HT-29 (cell line): ENCODE measurements around the gene C10orf105. TPM values are rescaled to one million over a fixed set of nuclear protein-coding genes. Genes with fewer than 3 reads are reported as not detected.

ENCODE experiments used
- DNase-seq: peaks from one replicate; pipeline ENCODE4 v3.0.0-alpha.2; 2015; ENCODE audit warnings: low spot score
- total RNA-seq: library from RNA; depleted of rRNA; stranded (reverse); fragments of >200 nt; shearing (Covaris generic); gene quantifications from 2 replicates; pipeline ENCODE4 v1.2.3, GENCODE V29; 2014; rRNA removed

The C10orf105 gene, protein sequence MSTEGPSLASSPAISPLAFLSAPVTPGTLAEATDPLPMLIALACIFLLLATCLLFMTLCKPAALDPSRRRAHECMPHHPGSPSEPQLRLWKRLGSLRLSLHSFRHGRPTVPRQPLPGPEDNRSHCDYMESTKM
- 0.20 TPM in 1 of 2 replicates, not detected in the other for total RNA-seq

DNA sequence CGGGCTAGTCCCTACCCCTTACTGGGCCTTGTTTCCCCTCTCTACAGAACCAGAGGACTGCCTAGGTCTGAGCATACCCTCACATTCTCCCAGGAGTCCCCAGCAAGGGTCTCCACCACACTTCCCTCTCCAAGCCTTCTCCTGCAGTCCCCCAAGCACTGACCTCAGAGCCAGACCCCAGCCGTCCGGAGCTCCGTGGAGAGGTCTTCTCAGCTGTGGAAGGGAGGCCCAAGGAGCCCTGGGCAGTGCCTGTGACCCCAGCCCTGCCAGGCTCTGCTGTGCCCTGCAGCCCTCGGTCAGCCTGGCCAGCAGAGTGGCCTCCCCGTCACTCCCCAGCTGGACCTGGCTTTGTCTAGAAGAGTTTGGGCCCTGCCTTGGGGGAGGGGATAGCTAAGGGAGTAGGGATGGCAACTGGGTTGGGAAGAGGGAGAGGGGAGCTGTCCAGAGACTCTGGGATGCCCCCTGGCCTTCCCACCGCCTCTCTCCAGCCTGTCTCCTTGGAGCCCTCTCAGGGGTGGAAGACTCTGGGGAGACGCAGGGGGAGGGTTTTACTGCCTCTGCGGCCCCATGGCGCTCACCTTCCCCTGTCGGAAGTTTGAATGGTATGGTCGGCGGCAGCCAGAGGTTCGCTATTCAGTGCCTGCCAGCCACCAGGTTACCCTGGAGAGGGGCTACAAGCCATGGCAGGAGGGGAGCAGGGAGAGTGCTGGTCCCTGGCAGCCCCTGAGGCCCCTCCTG lies at the start of gene C10orf105:
Gene C10orf105 (minus strand): TSS at position 315 of the 738 bp plus-strand sequence. CDS start 3,441 bp downstream, outside the sequence.
- DNase-seq: no peak

DNA sequence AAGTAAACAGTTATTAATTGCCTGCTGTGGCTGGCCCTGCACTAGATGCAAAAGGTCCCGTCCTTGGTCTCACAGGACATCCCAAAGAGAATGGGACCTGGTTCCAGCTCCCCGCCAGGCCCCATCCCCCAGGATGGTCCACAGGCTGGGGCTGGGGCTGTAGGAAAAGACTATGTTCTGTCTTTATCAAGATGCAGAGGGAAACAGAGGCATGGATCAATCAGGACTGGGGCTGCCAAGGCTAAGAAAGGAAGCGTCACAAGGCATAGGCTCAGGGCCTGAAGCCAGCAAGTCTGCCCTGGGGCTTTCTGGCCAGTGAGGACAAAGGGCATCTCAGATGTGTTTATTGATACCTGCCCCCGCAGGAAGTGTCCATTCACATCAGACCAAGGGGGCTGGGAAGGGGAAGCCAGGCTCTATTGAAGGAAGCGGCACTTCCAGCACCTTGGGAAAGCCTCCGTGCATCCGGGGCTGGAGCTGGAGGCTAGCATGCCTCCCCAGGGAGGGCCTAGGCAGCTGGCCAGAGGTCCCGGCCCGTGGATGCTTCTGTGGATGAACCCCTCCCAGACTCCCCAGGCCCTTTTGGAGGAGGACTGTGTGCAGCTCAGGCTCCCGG lies 48.0 kb upstream of the C10orf105 start:
- DNase-seq: peak; percentile 70

DNA sequence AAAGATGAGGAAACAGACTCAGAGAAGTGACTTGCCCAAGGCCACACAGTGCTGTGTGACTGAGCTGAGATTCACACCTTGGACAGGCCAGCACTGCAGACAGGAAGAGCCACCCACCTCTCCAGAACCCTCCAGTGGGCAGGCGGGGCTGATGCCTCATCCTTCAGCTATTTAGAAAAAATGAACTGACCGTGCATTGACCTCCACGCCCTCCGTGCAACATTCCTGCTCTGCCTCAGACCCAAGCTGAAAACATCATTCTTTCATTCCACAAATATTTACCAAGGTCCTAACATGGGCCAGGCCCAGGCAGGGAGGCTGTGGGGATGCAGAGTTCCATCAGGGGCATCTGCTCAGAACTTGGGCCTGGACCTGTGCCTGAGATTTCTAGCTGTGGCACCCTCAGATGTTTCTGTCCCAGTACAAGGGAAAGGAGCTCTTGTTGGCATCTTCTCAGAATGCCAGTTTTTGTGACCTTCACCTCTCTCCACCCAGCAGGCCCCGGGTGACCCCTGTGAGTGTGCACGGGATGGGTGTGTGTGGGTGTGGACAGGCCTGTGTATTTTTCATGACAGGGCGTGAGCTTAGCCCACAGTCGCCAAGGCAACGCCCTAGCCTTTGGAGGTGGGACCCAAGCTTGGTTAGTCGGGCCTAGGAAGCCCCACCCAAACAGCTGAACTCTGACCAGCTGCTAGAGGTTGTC lies 47.3 kb upstream of the C10orf105 start:
- peak; percentile 96 for DNase-seq

DNA sequence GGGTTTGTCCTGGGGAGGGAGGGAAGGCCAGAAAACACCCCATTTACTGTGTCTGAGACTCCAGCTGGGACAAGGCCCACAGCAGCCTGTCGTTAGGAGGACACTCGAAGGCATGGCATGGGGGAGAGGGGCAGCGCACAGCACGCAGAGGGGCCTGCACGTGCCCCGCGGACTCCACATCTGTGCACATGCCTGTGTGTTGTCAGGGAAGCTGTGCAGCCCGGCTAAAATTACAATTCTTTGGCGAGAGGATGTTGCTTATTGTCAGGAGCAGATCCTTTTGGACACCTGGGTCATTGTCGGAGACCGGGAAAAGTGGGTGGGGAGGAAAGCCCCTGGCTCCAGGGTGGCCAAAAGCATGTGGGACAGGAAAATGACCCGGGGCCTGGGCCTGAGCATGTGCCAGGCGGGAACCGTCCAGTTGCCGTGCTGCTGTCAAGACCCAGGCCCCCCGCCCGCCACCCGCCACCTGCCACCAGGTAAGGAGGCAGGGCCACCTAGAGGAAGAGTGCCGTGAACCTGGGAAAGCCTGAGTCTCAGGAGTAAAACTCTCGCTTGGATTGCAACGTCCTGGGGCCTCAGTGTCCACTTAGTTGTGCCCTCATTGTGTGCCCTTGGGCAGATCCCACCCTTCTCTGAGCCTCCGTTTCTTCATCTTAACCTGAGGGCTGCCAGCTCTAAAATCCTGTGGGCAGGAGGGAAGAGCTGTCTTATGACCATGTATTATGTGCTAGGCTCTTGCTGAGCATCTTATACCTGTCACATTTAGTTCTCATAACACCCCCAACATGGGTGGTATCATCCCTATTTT lies 46.5 kb upstream of the C10orf105 start:
- no peak for DNase-seq

DNA sequence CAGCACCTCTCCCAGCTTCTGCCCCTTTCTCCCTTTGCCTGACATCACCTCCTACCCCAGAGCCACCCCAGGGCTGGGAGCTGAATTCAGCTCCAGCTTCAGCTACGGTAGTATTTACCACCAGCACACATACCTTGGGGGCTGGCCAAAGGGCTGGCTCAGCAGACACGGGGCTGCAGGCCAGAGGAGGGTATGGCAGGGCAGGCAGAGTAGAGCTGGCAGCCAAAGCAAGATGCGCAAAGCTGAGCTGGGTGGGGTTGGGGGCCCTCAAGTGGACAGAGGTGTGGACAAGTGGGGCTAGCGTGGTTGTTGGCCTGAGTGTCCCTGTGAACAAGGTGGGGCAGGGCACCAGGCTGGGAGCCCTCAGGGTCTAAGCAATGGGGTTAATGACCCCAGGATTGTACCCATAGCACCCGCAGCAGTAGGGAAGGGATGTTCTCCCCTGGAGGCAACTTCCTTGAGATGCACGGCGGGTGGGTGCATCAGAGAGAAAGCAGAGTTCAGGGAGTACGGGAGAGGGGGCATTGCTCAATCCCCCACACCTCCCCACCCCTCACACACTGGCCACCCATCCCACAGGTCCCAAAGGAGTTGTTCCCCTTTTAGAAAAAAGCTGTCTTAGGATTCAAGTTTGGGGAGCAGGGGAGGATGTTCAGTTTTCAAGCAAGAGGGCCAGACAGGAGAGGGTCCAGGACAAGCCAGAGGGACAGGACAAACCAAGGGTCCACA lies 45.8 kb upstream of the C10orf105 start:
- DNase-seq: no peak

DNA sequence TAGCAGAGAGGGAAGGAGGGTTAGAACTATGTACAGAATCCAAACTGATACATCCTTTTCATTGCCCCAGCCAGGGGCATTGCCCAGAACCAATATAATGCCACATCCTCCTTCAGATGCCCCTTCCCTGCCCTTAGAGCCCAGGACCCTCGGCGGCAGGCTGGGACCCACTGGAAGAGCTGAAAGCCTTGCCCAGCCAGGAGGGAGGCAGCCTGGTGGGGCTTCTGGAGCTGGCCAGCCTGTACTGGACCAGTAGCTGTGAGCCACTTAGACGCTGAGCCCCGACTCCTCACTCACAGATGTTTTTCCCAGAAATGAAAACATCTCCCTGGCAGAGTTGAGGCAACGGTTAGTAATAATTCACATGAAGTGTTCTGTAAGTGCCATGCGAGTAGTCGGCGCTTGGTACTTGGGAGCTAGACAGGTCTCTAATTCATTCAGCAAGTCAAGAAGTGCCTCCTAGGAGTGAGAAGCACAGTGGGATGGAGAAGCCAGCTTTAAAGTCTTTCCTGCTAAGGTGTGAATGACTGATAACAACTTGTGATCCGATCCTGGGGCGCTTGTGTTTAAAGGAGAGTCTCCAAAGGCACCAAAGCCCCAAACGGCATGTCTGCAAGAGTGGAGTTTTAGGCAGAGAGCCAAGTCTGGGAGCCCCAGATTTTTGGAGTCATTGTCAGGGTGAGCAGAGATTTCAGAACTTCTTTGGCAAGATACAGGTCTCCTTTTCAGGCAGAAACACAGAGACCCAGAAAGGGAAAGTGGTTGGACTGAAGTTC lies 44.0 kb upstream of the C10orf105 start:
- no peak for DNase-seq

DNA sequence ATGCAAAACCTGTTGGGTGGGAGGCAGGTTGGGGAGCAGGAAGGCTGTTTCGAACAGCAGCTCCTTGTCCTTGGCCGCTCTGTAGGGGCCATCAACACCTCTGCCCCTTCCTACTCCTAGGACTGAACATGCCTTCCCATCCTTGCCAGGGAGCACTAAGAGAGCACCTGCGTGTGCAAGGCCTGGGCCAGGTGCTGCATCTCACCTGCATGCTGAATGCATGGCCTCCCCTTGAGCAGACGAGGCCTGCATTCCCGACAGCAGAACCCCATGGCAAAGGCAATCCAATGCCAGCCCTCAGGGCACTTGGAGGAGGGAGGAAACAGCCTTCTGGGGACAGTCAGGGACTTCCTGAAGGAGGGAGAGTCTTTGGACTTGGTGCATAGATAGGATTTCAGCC lies 42.7 kb upstream of the C10orf105 start:
- DNase-seq: no peak

DNA sequence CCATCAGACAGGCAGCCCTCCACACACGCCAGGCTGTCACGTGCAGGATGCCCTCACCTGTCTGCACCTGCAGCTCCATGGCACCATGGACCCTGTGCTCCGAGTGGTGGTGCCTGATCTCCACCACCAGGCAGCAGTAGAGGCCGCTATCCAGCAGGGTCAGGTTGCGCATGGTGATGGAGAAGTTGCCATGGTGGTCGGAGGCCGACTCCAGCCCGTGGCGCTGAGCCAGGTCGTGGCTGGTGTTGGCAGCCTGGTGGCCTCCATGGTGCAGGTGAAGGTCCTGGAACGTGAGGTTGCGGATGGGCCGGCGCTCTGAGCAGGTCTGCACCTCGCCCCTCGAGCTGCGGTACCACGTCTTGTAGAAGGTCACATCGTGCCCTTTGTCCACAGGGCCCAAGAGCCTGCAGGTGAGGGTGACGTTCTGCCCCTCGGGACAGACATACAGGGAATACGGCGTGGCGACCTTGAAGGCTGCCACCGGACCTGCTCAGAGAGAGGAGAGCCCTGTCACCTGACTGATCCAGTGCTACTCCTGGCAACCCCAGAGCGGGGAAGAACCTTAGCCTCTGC lies 42.0 kb upstream of the C10orf105 start:
- no peak for DNase-seq

DNA sequence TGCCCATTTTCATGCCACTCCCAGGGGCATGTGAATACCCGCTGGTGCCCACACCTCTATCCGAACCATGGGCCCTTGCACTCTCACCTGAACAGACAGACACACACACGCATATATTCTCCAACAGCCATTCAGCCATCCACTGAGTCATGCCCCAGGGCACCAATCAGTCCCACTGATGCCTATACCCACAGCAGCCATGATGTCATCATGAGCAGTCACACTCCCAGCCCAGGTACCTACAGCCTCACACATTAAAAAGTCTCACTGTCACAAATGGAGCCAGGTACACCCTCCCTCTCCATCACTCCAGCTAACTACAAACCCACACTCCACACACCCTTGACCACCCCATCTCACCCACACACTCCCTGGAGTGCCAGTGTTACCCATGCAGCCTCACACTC lies 41.5 kb upstream of the C10orf105 start:
- DNase-seq: no peak

DNA sequence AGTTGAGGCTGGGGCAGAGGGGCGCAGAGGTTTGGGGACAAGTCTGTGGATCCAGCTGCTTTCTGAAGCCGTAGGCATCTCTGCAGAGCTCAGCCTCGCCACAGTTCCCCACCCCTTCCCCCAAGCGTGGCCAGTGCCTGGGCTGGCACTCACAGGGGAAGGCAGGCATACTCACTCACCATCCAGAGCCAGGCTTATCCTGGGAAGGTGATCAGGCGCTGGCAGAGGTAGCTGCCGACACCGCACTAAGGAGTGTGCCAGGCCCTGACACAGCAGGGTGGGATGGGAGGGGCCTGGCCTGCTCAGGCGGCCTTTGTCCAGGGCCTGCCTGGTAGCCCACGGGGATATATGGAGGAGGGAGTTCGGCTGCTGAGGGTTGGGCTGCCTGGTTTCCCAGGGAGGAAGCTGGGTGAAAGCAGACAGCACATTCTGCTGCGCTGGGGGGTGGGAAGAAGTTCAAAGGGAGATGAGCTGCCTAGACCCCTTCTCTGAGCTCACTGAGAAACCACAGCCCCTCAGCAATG lies 37.9 kb upstream of the C10orf105 start:
- DNase-seq: no peak

DNA sequence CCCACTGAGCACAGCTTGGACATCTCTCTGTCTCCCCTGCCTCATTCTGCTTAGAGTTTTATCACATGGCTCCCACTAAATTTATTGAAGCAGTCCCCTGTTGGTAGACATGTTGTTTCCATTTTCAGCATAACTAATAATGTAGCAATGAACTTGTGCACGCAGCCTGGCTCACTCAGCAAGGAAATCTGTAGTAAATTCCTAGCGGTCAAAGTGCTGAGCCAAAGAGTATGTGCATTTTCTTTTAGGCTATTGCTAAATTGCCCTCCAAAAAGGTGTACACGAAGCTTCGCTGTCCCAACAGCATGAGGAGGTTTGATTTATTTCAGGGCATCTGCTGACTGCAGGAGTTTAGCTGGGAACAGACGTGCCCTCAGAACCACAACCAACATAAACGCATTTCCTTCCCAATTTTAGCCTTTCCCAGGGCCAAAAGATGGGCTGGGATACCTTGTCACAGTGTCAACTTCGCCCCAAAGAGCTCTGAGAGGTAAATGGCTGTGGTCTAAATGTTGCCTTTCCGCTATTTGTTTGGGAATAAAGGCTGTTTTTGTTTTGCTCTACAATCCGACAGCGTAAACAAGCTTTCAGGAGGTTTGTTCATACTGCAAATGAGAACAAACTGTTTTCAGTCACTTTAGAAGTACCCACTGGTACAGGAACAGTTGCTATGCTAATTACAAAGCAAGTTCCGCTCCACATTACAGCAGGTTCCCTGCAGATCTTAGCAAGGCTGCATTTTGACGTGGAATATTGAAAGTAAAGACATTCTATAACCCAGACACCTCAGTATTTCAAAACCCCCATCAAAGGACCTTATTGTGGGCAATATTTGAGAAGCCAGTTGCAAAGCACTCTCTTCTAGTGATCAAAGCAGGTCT lies 37.0 kb upstream of the C10orf105 start:
- no peak for DNase-seq

DNA sequence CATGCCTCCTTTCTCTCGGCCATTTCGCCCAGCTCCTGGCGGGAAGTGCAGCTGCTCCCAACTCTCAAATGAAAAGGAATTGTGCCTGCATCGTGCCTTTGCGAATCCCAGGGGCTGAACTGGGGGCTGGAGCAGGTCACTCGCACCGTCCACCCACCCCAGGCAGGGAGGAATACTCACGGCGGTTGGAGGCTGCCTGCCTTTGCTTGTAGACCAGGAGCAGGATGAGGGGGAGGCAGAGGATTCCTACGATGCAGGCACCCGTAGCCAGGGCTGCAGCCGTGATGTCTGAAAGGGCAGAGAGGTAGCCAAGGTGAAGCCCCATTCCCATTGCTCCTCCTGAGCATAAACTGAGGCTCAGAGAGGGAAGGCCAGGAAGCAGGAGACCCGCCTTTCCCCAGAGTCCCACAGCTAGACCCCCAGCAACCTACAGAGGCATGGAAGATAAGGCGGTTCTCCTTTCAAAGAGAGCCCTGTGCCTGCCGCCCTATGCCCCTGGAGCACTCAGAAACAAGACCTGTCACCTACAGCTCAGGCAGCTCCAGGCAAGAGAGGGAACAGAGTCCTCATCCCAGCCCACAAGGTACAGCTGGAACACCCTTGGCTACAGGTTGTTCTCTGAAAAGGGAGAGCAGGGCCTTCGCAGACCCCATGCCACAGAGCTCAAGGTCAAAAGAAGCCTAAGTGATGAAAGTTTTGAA lies 35.8 kb upstream of the C10orf105 start:
- DNase-seq: no peak

DNA sequence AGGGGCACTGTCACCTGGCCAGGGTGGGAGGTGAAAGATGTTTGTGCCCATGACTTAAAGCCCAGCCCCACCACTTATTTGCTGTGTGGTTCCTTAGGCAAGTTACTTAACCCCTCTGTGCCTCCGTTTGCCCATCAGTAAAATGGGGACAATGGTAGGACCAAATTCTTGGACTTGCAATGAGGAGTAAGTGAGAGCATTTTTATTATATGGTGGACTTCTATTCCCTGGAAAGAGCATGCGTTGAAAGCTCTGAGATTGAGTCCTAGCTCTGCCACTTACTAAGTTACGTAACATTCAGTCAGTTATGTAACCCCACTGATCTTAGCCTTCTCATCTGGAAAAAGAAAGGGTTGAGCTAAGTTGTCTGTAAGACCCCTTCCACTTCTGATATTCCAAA lies 35.0 kb upstream of the C10orf105 start:
- no peak for DNase-seq

DNA sequence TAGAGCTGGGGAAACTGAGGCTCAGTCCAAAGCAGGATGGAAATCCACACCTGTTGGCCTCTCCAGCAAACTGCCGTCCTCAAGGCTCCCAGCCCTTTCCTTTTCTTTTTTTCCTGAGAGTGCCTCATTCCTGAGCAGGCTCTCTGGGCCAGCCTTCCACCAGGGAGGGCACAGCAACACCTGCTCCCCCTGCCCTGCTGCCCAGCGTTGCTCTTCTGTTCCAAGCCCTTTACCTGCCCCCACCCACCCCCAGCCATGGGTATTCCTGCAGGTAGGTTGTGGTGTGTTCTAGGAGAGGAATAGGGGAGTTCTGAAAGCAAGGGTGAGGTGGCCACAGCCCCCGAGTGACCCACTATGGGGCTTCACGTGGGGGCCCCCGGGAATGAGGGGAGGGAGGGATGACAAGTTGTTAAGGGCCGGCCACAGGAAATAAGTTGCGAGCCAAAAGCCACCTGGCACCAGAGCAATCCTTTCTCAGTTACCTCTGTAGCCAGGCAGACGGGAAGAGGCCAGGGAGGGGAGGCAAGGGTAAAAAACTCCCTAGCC lies 34.5 kb upstream of the C10orf105 start:
- DNase-seq: no peak

DNA sequence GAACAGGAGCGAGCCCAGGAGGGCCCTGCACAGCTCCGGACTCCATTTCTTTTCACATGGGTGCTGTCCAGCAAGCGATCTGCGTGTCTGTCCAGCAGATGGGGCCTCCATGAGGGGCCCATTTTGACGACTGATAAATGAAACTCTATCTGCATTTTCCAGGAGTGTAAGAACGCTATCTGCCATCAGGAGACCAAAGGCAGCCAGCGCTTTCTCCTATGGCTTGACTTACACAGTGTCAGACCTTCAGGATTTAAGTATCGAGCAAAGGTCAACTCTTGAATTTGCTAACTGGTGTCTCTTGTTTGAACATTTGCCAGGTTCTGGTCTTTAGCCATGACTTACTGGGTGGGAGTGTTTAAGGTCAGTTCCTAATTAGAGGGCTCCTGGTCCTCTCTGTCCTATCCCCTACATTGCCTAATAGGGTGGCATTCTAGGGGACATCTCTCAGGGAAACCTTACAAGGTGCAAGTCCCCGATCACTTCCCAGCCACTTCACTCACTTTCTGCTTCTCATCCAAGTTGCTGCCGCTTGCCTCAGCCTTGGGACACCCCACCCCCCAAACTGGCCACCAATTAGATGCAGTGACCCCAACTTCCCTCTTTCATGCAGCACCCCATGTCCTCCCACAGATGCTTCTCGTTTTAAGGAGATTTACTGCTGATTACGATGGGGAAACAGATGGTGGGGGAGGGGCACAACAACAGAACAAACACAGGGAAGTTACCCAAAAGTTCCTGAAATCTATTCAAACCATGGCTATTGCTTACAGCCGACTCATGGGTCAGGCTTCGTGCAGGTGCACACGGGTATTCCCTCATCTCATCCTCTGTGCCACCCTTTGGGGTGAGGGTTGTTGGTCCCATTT lies 33.7 kb upstream of the C10orf105 start:
- DNase-seq: peak; percentile 34

DNA sequence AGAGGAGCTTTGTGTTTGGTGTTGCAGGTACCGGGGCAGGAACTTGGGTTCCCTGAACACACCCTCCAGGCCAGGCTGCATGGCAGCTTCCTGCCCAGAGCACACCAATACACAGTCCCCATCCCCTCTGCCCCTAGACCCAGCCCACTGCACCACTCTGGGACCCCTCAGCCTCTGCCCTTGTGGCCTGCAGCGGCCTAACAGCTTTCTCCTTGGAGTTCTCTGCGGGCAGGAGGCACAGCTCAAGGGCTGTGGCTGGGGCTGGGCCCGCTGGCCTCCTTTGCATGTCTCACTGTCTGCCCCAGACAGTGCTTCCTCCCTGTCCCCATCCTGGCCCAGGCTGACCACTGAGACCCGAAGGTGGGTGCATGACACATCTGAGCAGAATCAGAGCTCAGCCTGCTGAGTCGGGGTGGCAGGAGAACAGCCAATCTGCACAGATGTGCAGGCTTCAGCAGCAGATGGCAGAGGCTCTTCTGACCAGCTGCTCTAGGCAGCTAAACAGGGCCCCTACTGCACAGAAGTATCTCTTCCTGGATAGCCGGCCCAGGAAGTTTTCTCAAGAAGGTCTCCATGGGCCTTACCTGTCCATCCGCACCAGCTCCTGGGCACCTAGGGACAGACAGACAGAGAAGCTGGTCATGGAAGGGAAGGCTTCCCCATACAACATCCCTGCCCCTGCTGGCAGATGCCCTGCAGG lies 33.0 kb upstream of the C10orf105 start:
- no peak for DNase-seq
